ENCODE results near the gene FAM240A. TPM values are rescaled to one million over a fixed set of nuclear protein-coding genes. Genes with fewer than 3 reads are reported as not detected.

FAM240A gene
- total and polyA plus RNA-seq, 2 donors (not counting 3 experiments of a cell fraction or from before 2014, with no cell fraction given), result not detected

- CTCF ChIA-PET, result interaction anchor here (0.9 to 8.2 kb wide), 3 partner anchors 127 to 138 kb away, joined by 3 to 260 read pairs (median 4); no protein-coding TSS in a partner anchor
- intact Hi-C loops (cut with micrococcal nuclease), result no loop called here
These were observed 14.8 kb downstream of the FAM240A start for GRCh38 chr3:46627078-46627477.

More at GRCh38 chr3:46627078-46627477, 14.8 kb downstream of the FAM240A start:
- H3K4me1 ChIP-seq (ENCODE audit: control insufficient read depth, extremely low read depth, insufficient read depth, low read length), result peaks cover 9% of the 10 kb centered on the region
- H4K20me1 ChIP-seq (replicated peaks; ENCODE audit: control insufficient read depth, extremely low read depth, insufficient read depth, low read length), result no peaks in the 10 kb centered on the region
- no peaks in the 10 kb centered on the region for H3K9me1 ChIP-seq (replicated peaks; ENCODE audit: control insufficient read depth, extremely low read depth, insufficient read depth, low read length)
- H3K79me2 ChIP-seq (ENCODE audit: control insufficient read depth, insufficient read depth, low read length), result no peaks in the 10 kb centered on the region
- H3K27me3 ChIP-seq (ENCODE audit: control insufficient read depth in 2 of 2, insufficient read depth in 2 of 2, low read length in 2 of 2), result peaks cover 6 to 10% of the 10 kb centered on the region in 2 experiments
- H3K9me3 ChIP-seq (replicated peaks; ENCODE audit: control insufficient read depth, insufficient read depth, low read length), result no peaks in the 10 kb centered on the region
- H3K4me2 ChIP-seq (ENCODE audit: insufficient read depth, low read length), result no peak overlapping the region
- no peak for TF ChIP-seq POLR2A (IDR thresholded peaks at IDR 0.05; ENCODE audit: low read depth, low read length)
- TF ChIP-seq FOS (IDR thresholded peaks at IDR 0.05; ENCODE audit: borderline replicate concordance, insufficient read depth, low read length), result no peak
- no peak for TF ChIP-seq MYC (IDR thresholded peaks at IDR 0.05; ENCODE audit: low read depth, low read length)
- no peak for TF ChIP-seq CTCF (IDR thresholded peaks at IDR 0.05; ENCODE audit: extremely low read depth in 1 of 2, insufficient read depth in 1 of 2, low read depth in 1 of 2, low read length in 2 of 2)
- no peak for TF ChIP-seq MAX (IDR thresholded peaks at IDR 0.05; ENCODE audit: insufficient read depth, insufficient read length)
- no peak for TF ChIP-seq JUN (IDR thresholded peaks at IDR 0.05; ENCODE audit: borderline replicate concordance, insufficient read depth, insufficient read length, low read depth)
- DNase-seq (ENCODE audit: low read depth, low spot score) (no peak), FAIRE-seq (no peak)
- no peak overlapping the region for H3K4me3 ChIP-seq (replicated peaks in 1 of 3; ENCODE audit: insufficient read depth in 1 of 3, low read depth in 1 of 3, low read length in 3 of 3)
- dilution Hi-C loops (cut with MboI; ENCODE audit: extremely low pct_ligation_motif_present, low sequenced_read_pairs), result no loop called here
- H3K9ac ChIP-seq (replicated peaks; ENCODE audit: extremely low read depth, insufficient read depth, low read length), result no peak overlapping the region
- H3K27ac ChIP-seq (ENCODE audit: insufficient read depth, low read depth, low read length), result no peak overlapping the region
- BruUV-seq (replicated peaks), result no TSS peak
- POLR2A ChIA-PET, result no interaction called here
- no peaks in the 10 kb centered on the region for H3K36me3 ChIP-seq (ENCODE audit: control insufficient read depth in 2 of 2, extremely low read depth in 1 of 2, insufficient read depth in 2 of 2, low read length in 2 of 2)
- H2AFZ ChIP-seq (ENCODE audit: low read depth, low read length), result no peak overlapping the region

Measured in endothelial cell of umbilical vein (primary cell).